Stimulated activated CD8-positive, alpha-beta memory T cell treated with anti-CD3 and anti-CD28 coated beads, Interleukin-15, amount 100 ng/mL, for 48 hours (primary cell): ENCODE data around the gene KRTAP17-1.
"Not testable (repeated sequence)": the region's sequence is repeated elsewhere in the genome, so short reads cannot be mapped to it uniquely, and the experiment has no call there.

ENCODE experiments used
- DNase-seq, 2 donors: peaks; one replicate each; pipeline ENCODE4 v3.0.0-alpha.2; 2020; ENCODE audit warnings: low read depth in 2 of 2

KRTAP17-1 gene

DNA sequence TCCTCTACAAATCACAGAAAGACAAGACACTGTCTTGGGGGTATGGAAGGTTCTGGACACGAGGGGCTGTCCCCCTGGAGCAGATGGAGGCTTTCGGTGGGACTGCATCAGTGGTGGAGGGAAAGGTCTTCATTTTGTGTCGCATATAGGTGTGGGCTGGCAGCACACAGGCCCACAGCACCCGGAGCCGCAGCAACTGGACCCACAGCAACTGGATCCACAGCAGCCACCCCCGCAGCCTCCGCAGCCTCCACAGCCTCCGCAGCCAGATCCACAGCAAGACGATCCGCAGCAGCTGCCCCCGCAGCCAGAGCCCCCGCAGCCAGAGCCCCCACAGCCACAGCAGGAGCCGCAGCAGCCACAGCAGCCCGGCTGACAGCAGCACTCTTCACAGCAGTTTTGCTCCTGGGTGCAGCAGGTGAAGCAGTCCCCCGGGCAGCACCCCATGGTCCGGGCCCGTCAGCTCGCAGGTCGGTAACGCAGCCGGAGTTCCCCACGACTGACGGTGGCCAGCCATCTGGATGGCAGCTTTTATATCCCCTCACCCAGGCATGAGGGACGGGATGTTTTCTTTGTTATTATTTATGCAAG lies at the start of gene KRTAP17-1:
TSS of gene KRTAP17-1 (minus strand) at position 507 of the 591 bp plus-strand sequence. CDS start at position 447, 60 bp downstream.
- DNase-seq = no peak

DNA sequence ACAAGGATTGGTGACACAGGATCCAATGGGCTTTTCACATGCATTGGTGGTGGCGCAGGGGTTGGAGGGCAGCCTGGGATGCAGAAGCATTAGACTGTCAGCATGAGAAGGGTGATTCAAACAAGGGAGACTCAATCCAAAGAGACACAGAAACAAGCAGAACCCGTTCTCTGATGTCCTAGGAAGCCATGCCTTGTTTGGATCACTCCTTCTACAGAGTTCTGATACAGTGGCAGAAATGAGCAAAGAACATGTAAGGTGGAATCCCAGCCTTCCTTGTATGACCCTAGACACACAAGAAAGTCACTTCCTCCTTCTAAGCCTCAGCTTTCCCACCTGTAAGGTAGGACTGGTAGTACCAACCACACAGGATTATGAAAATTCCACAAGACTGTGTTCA lies 48.4 kb upstream of the KRTAP17-1 start:
- no peak for DNase-seq

DNA sequence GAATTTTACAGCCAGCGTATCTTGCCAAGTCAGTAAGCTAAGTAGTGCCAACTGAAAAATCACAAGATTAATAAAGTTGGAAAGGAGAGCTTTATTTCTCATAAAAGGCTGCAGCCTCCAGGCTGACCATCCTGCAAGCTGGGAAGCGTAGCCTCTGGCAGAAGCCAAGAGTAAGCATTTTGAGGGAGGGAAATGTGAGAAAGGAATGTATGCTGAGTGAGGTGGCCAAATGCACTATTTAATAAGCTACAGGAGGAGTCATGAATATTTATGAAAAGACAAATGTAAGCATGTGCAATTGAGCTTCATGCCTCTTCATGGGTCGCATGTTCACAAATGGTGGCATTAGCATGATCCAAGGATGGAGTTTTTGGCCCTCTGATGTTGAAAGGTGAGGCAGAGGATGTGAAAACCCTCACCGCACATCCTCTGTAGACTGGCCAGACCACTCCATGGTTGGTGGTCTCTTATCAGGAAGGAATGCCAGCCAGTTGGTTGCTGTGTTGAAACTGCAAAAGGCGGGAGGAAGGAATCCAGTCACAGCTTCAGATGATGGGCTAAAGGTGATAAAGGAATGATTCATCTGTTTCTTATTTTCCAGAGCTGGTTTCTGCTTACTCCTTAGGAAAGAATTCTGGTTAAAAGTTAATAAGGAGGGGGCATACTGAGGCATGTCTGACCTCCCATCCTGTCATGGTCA lies 44.9 kb upstream of the KRTAP17-1 start:
- DNase-seq = no peak

DNA sequence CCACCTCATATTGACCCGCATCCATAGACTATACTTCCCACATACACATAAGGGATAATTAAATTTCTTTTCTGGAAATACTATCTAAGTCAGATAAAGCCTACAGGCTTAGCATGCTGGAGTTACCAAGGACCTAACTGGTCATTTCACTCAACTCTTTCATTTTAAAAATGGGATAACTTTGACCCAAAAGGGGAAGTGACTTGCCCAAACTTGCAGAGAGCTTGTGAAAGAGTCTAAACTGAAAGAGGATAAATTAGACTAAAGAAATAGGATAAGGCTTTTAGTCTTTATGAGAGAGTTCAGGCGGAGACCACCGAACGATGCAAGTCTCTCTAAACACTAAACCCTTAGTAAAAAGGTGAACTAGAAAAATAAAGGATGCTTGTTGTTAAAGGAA lies 39.0 kb upstream of the KRTAP17-1 start:
- DNase-seq = no peak

- DNase-seq = no peak
Observed at GRCh38 chr17:41352597-41353366, 37.3 kb upstream of the KRTAP17-1 start.

GRCh38 chr17:41351177-41351576 lies 35.7 kb upstream of the KRTAP17-1 start:
- no peak for DNase-seq

- DNase-seq = not testable (repeated sequence)
Observed at GRCh38 chr17:41350381-41350878, 34.9 kb upstream of the KRTAP17-1 start, which contains the start of gene KRT33A. TSS of gene KRT33A (minus strand) at chr17:41350828. CDS start at chr17:41350767, 61 bp downstream.

GRCh38 chr17:41347869-41348760 lies 32.6 kb upstream of the KRTAP17-1 start:
- DNase-seq = no peak

DNA sequence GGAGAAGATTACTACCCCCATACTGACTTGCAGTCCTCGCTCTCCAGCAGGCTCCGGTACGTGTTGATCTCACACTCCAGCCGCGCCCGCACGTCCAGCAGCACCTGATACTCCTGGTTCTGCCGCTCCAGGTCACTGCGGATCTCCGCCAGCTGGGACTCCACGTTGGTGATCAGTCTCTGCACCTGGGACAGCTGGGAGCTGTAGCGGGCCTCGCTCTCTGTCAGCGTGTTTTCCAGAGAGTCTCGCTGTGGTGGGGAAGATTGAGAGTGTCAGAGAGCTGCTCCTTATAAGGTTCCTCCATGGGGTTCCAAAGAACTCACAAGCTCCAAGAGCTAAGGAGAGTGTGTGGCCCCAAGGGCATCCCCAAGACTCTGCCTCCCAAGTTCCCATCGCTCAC lies 30.9 kb upstream of the KRTAP17-1 start:
- DNase-seq = not testable (repeated sequence)

- DNase-seq = no peak
Observed at GRCh38 chr17:41345992-41346391, 30.5 kb upstream of the KRTAP17-1 start.

DNA sequence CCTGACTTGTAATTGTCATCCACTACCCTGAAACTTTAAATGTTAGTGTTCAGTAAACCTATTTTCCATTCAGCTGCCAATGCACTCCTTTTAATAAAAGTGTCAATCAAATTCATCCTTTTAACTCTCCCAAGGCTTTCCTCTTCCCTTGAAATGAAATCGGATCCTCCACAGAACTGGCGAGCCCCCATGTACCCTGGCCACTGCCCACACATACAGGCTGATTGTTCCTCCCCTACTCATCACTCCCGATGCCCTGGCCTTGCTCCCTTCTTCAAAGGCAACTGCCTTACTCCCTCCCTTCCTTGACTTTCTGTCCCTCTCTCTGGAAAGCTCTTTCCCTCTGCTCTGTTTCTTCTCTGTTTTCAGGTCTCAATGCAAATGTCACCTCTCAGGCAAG lies 27.5 kb upstream of the KRTAP17-1 start:
- DNase-seq = no peak

GRCh38 chr17:41340934-41341861 lies 25.7 kb upstream of the KRTAP17-1 start:
- DNase-seq = peak in 1 of 2 donors; percentile 23

DNA sequence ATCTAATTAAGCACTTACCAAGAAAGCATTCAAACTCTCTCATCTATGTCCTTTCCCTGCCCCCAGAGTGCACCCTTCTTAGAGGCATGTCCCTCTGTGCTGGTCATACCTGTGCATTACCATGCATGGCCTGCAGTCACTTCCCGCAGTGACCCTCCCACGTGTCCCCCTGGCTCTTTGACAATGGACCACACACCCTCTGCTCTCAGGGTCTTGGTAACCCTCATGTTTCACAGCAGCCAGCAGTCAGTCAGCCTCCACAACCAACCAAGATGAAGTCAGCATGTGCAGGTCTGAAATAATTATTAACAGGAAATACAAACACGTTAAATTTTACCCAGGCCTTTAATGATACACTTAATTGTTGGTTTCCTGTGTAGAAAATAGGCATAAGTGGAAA lies 25.0 kb upstream of the KRTAP17-1 start:
- no peak for DNase-seq

DNA sequence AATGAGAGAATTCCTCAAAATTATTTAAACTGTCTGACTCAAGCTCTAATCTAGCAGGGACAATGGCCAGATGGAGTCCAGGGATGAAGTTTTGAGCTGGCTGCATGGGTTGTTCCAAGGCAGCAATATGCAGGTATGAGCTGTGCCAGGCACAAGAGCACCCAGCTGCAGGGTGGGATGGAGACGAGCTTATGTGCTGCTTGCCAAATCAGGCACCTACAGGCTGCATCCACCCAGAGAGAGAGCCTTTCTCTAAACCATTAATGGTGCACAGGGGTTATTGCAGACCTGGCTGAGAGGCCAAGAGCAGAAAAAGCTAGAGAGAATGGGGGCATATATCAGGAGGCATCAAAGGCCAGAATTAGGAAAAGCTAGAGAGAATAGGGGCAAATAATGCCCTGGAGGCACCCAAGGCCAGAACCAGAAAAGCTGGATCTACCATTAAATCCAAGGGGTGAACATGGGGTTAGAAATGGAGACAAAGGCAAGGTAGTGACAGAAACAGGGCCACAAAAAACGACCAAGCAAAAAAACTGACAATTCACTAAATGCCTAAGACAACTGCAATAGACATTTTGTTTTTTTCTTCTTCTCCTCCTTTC lies 24.2 kb upstream of the KRTAP17-1 start:
- DNase-seq = no peak

- DNase-seq = no peak
Observed at GRCh38 chr17:41338961-41339485, 23.5 kb upstream of the KRTAP17-1 start.

DNA sequence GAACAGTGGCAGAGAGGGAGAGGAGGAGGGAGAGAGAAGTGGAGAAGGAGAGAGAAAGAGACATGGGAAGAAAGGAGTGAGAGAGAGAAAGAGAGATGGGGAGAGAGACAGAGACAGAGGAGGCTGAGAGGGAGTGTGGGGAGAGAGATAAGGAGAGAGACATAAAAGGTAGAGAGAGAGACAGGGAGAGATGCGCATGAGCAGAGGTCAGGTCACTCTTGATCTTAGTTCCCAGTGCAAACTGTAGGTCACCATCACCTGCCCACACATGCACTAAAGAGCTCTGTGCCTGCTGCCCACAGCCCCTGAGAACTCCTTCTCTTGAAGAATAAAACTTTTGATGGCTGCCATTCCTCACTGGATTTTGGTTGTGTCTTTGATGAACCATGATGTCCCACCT lies 20.2 kb upstream of the KRTAP17-1 start:
- DNase-seq = no peak

DNA sequence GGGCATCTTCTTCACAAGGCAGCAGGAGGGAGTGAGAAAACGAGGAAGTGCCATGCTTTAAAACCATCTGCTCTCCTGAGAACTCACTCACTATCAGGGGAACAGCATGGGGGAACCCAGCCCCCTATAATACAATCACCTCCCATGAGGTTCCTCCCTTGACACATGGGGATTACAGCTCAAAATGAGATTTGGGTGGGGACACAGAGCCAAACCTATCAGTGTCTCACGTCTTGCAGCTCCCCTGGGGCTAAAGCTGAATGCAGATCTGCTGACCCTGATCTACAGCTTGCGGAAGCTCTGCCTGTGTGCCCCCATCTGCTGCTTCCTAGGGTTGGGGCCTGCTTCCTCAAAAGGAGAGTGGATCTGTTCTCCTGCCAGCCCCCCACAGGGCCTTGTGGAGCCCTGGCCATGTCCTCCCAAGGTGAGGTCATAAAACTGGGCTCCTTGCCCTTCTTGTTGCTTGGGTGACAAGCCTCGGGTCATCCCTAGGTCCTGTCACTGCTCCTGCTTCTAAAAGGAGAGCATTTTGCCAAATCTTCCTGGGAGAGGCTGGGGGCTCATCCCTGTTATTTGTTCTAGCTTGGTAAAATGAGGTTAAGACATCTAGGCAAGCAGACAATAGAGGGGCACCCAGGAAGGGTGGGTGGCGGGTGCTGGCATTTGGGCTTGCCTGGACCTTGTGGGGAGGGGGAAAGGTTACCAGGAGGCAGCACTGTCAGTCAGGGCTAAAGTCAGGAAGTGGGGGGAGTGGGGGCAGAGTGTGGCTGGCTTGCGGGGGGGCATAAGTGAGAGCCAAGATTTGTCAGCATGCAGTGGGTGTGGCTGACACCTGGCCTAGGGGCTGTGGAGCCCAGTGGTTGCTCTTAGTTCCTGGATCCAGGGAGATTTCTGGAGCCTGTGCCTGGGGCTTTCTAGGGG lies 19.1 kb upstream of the KRTAP17-1 start:
- DNase-seq = no peak

DNA sequence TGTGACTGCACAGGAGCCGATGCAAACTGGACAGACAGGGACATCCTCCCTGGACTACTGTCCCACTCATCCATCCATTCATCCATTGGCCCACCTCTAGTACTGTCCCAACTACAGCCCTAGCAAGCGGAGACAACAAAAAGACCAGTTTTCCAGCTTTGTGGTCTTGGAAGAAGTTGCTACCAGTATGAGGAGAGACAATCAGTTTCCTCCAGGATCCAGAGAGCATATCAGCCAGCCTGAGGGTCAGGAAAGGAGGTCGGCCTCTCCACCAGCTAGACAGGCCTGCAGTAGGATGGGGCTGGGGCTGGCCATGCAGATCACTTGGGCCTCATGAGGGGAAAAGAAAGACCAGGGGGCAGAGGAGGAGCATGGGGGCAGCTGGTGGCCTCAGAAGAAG lies 18.3 kb upstream of the KRTAP17-1 start:
- no peak for DNase-seq

DNA sequence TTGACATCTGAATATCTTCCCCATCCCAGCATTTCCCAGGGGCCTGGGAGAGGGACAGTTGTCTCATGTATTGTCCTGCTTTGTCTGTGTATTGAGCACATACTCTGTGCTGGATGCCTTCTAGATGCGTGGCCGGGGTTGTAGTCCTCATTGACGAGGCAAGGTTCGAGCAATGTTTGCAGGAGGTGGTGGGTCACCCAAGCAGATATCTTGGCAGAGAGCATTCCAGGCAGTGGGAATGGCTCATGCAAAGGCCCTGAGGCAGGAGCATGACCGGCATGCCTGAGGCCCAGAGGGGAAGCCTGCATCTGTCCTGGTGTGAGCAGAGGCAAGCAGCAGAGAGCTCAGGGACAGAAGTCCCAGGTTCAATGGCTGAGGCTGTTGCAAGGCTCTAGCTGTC lies 17.6 kb upstream of the KRTAP17-1 start:
- no peak for DNase-seq
